Effector memory CD8-positive, alpha-beta T cell (primary cell): Measurements from ENCODE around the gene PHF2.

Experiments used
- ATAC-seq: fragments of 150-1000 bp; cut with Tn5 transposase; replicated peaks from 2 replicates; pipeline ENCODE4 v1.10.0; 2021; ENCODE audit warnings: mild to moderate bottlenecking, moderate library complexity
- DNase-seq, 3 experiments: peaks; one replicate each; pipeline ENCODE4 v3.0.0; 2021
- H3K27ac Mint-ChIP-seq, 2 donors: one replicate each; pipeline ENCODE4 v1.8.0; 2022; ENCODE audit warnings: mild to moderate bottlenecking in 2 of 2, mixed read lengths in 2 of 2, moderate library complexity in 2 of 2
- H3K27me3 Mint-ChIP-seq, 2 donors: one replicate each; pipeline ENCODE4 v1.8.0; 2022; ENCODE audit warnings: mixed read lengths in 2 of 2
- H3K36me3 Mint-ChIP-seq: one replicate; pipeline ENCODE4 v1.8.0; 2022; ENCODE audit warnings: mild to moderate bottlenecking, moderate library complexity, mixed read lengths; ENCODE audit not compliant: insufficient read depth
- H3K4me1 Mint-ChIP-seq, 2 donors: one replicate each; pipeline ENCODE4 v1.8.0; 2022; ENCODE audit warnings: low read depth in 2 of 2, mixed read lengths in 2 of 2
- H3K4me3 Mint-ChIP-seq, 2 donors: one replicate each; pipeline ENCODE4 v1.8.0; 2022; ENCODE audit warnings: mild to moderate bottlenecking in 2 of 2, mixed read lengths in 2 of 2, moderate library complexity in 2 of 2
- H3K9me3 Mint-ChIP-seq, 2 donors: one replicate each; pipeline ENCODE4 v1.8.0; 2022; ENCODE audit warnings: mixed read lengths in 2 of 2

Gene PHF2

DNA sequence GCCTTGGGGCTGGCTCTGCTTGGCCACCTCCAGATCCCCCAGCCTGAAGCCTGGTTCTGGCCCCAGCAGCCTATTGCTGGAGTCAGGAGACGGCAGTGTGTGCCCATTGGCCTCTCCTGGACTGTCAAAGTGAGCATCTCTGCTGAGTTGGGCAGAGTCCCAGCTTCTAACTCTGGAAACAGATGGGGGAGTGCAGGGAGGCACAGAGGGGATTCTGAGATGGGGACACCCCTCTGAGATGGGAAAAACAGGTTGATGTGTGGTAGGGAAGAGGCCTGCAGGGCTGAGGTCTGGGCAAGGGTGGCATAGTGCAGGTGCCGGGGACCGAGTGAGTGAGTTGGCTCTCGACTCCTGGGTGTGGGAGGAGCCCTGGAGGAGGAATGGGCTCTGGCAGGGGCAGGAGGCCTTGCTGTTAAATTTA, 27.5 kb downstream of the PHF2 start:
- H3K36me3 Mint-ChIP-seq, result peaks cover 5% of the 10 kb centered on the region
- ATAC-seq (no peak), DNase-seq (no peak)
- H3K27ac Mint-ChIP-seq, result peak overlapping the region in 1 of 2 donors; percentile 55
- H3K4me1 Mint-ChIP-seq, result peaks cover 37 to 47% of the 10 kb centered on the region in 2 donors
- H3K27me3 Mint-ChIP-seq, result no peaks in the 10 kb centered on the region
- H3K4me3 Mint-ChIP-seq, result no peak overlapping the region
- H3K9me3 Mint-ChIP-seq, result no peaks in the 10 kb centered on the region

DNA sequence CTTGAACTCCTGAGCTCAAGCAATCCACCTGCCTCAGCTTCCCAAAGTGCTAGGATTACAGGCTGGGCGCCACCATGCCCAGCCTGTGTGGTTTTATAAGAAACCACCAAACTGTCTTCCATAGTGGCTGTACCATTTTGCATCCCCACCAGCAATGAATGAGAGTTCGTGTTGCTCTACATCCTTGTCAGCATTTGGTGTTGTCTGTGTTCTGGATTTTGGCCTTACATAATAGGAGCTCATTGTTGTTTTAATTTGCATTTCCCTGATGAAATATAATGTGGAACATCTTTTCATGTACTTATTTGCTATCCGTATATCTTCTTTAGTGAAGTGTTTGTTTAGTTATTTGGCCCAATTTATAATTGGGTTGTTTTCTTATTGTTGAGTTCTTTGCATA, 29.8 kb downstream of the PHF2 start:
- no peak overlapping the region for H3K27ac Mint-ChIP-seq
- ATAC-seq (no peak), DNase-seq (no peak)
- H3K27me3 Mint-ChIP-seq, result no peaks in the 10 kb centered on the region
- peaks cover 7 to 10% of the 10 kb centered on the region in 2 donors for H3K9me3 Mint-ChIP-seq
- H3K4me1 Mint-ChIP-seq, result peaks cover 17 to 28% of the 10 kb centered on the region in 2 donors
- no peak overlapping the region for H3K4me3 Mint-ChIP-seq
- H3K36me3 Mint-ChIP-seq, result peaks cover 5% of the 10 kb centered on the region

DNA sequence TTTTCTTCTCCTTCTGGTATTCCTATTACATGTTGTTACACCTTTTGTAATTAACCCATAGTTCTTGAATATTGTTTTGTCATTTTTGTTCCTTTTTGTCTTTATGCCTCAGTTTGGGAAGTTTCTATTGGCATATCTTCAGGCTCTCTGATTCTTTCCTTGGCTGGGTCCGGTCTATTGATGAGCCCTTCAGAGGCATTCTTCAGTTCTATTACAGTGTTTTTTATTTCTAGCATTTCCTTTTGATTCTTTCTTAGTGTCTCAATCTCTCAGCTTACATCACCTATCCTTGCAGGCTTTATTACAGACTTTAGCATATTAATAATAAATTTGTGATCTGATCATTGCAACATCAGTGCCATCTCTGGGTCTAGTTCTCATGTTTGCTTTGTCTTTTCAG, 33.8 kb downstream of the PHF2 start:
- Mint-ChIP-seq H3K27me3 (no peaks in the 10 kb centered on the region), H3K4me3 (no peak overlapping the region), H3K4me1 (peaks cover 15 to 34% of the 10 kb centered on the region in 2 donors), H3K36me3 (peaks cover 2% of the 10 kb centered on the region), H3K9me3 (peaks cover 7 to 10% of the 10 kb centered on the region in 2 donors), H3K27ac (no peak overlapping the region)
- ATAC-seq (no peak), DNase-seq (no peak)

DNA sequence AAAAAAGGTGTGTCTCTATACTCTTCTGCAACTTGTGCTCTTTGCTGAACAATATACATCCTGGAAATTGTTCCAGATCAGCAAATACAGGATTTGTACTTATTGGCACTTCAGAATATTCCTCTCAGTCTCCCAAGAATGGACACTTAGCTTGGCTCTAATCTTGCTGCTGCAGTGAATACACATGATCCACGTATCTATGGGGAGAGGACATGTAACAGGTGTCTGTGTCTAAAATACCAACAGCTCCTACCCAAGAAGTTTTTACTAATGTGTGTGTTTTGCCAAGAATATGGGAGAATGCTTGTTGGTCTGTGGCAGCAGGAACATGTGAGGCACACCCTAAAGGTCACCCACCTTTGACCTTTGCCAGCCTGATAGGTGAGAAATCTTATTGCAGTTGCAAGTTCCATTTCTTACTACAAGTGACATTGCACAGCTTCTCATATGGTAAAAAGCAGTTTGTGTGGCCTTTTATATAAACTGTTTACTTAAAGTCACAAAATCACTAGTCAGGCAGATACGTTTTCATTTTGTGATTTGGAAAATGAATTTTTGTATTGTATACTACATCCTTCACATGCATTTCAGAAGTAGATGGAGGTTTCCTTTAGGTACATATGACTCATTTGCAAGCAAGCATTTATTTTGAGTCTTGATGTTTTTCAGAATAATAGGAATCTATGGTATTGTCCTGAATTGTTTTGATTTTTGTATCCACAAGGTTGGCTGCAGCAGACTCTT, 35.8 kb downstream of the PHF2 start:
- Mint-ChIP-seq H3K36me3 (no peaks in the 10 kb centered on the region), H3K9me3 (peaks cover 7 to 10% of the 10 kb centered on the region in 2 donors), H3K4me3 (no peak overlapping the region), H3K4me1 (peaks cover 11 to 23% of the 10 kb centered on the region in 2 donors), H3K27ac (peak overlapping the region in 1 of 2 donors; percentile 39), H3K27me3 (no peaks in the 10 kb centered on the region)
- ATAC-seq (no peak), DNase-seq (no peak)

DNA sequence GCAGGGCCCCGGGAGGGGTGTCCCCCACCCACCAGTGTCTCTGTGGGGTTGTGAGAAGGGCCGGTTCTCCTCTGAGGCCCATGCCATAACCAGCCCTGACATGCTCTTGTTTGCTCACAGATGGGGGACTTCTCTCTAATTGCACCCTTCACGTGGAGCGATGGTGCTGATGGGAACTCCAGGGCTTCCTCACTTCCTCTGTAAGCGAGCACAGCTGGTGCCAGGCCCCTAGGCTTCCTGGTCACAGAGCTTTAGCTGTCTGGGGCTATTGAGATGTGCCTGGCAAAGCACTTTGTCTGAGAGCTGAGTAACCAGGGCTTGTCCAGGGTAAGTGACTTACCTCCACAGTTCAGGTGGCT, 36.4 kb downstream of the PHF2 start:
- Mint-ChIP-seq H3K27ac (peak overlapping the region in 1 of 2 donors; percentile 39), H3K4me1 (peaks cover 11 to 20% of the 10 kb centered on the region in 2 donors), H3K36me3 (no peaks in the 10 kb centered on the region), H3K4me3 (no peak overlapping the region), H3K27me3 (no peaks in the 10 kb centered on the region), H3K9me3 (peaks cover 7 to 10% of the 10 kb centered on the region in 2 donors)
- ATAC-seq, result no peak
- DNase-seq, result no peak

DNA sequence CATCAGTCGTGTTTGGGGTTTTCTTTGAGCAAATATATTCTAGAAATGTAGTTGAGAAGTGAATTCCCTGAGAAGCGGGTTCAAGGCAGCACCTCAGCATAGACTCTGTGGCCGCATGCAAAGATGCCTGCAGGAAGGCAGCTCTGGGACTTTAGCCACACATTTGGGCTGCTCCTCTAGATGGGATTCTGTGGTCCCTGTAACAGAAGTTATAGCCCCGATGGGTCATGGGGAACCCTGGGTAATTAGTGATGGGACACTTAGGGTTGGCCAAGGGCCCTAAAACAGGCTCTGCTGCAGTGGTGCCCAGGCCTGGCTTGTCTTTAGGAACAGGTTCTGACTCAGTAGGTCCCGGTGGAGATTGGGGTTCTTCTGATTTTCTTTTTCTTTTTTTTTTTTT, 36.8 kb downstream of the PHF2 start:
- H3K9me3 Mint-ChIP-seq, result peaks cover 7 to 10% of the 10 kb centered on the region in 2 donors
- peaks cover 11 to 19% of the 10 kb centered on the region in 2 donors for H3K4me1 Mint-ChIP-seq
- no peak for ATAC-seq
- DNase-seq, result no peak
- no peaks in the 10 kb centered on the region for H3K27me3 Mint-ChIP-seq
- no peak overlapping the region for H3K4me3 Mint-ChIP-seq
- peak overlapping the region in 1 of 2 donors; percentile 39 for H3K27ac Mint-ChIP-seq
- H3K36me3 Mint-ChIP-seq, result no peaks in the 10 kb centered on the region

DNA sequence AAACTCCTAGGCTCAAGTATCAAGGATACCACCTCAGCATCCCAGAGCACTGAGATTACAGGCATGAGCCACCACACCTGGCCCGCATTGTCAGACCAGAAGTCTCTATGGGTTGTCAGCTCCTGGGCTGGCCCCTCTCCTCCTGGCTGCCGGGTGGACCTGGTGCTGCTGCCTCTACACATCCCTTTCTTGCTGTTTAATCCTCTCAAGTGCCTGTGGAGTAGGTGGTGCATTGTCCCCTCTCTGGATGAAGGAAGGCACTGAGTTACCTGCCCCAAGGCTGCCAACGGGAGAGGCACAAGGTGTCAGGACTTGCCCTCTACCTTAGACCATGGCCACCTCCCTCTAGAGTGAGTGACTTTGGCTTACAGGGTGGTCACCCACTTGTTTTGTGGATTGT, 37.4 kb downstream of the PHF2 start:
- no peak for DNase-seq
- Mint-ChIP-seq H3K27me3 (no peaks in the 10 kb centered on the region), H3K36me3 (no peaks in the 10 kb centered on the region), H3K9me3 (peaks cover 7 to 10% of the 10 kb centered on the region in 2 donors), H3K4me3 (no peak overlapping the region), H3K4me1 (peaks cover 14 to 23% of the 10 kb centered on the region in 2 donors), H3K27ac (no peak overlapping the region)
- no peak for ATAC-seq

DNA sequence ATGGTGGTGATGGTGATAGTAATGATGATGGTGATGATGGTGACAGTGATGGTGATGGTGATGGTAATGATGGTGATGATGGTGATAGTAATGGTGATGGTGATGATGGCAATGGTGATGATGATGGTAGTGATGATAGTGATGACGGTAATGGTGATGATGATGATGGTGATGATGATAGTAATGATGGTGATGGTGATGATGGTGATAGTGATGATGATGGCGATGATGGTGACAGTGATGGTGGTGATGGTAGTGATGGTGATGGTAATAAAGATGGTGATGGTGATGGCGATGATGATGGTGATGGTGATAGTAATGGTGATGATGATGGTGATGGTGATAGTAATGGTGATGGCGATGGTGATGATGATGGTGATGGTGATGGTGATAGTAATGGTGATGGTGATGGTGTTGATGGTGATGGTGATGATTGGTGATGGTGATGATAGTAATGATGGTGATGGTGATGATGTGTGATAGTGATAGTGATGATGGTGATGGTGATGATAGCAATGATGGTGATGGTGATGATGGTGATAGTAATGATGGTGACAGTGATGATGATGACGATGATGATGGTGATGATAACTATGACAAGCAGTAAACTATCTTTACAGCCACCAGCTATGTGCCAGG, 38.6 kb downstream of the PHF2 start:
- Mint-ChIP-seq H3K36me3 (no peaks in the 10 kb centered on the region), H3K9me3 (peaks cover 4 to 5% of the 10 kb centered on the region in 2 donors), H3K4me3 (no peak overlapping the region), H3K27me3 (no peaks in the 10 kb centered on the region), H3K27ac (no peak overlapping the region), H3K4me1 (peaks cover 16 to 25% of the 10 kb centered on the region in 2 donors)
- ATAC-seq (no peak), DNase-seq (no peak)

DNA sequence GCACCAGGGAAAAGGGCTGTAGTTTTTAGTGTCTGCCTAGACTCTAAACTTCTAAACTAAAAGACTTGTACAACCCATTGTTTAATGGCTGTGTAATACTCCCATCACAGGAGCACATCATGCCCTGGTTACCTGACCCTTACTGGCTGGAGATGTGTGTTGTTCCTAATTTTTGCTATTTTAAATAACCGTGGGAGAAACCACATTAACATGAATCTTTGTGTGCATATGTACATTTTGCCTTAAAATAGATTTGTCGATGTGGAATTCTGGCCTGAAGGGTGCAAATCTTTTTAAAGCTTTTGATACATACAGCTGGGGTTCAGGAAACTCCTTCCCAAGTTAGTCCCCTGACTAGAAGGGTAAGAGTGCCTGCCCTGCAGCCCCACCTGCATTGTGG, 39.7 kb downstream of the PHF2 start:
- Mint-ChIP-seq H3K4me3 (no peak overlapping the region), H3K36me3 (no peaks in the 10 kb centered on the region), H3K9me3 (no peaks in the 10 kb centered on the region), H3K27ac (no peak overlapping the region), H3K27me3 (no peaks in the 10 kb centered on the region), H3K4me1 (peaks cover 16 to 21% of the 10 kb centered on the region in 2 donors)
- ATAC-seq (no peak), DNase-seq (no peak)

DNA sequence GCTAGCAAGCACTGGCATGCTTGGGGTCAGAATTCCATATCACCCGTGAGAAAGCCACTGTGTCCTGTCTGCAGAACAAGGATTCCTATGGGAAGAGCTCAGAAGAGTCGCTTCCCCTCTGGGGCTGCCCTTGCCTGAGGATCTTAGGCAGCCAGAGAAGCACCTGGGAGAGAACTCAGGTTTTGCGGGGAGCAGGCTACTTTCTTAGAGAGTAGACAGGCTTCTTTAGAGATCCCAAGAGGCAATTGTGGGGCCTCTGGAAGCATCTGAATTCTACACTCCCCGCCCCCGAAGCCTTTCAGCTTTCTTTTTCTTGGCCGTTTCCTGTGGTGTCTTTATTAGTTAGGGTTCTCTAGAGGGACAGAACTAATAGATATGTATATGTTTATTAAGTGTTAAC, 40.9 kb downstream of the PHF2 start:
- no peaks in the 10 kb centered on the region for H3K9me3 Mint-ChIP-seq
- no peaks in the 10 kb centered on the region for H3K27me3 Mint-ChIP-seq
- H3K4me3 Mint-ChIP-seq, result no peak overlapping the region
- H3K36me3 Mint-ChIP-seq, result no peaks in the 10 kb centered on the region
- ATAC-seq (no peak), DNase-seq (no peak)
- no peak overlapping the region for H3K27ac Mint-ChIP-seq
- H3K4me1 Mint-ChIP-seq, result peaks cover 12 to 15% of the 10 kb centered on the region in 2 donors

DNA sequence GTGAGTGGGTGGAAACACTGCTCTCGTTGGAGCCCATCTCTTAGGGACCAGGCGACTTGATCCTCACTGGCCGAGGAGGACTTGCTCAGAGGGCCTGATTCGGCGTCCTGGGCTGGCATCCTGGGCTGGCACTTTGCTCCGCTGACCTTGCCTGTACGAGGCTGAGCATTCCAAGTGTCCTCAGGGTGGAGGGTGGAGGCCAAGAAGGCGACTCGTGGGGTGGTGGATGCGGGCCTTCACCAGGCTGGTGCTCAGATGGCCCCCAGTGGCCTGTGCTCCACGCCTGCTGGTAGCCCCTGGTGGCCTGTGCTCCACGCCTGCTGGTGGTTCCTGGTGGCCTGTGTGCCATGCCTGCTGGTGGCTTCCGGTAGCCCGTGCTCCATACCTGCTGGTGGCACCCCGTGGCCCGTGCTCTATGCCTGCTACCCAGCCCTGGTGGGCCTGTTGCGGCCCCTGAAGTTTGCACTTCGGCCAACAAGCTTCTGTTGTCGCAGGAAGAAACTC, 42.9 kb downstream of the PHF2 start:
- DNase-seq (no peak), ATAC-seq (no peak)
- Mint-ChIP-seq H3K9me3 (no peaks in the 10 kb centered on the region), H3K27ac (no peak overlapping the region), H3K4me1 (peaks cover 15% of the 10 kb centered on the region in 2 donors), H3K4me3 (no peak overlapping the region), H3K27me3 (no peaks in the 10 kb centered on the region), H3K36me3 (no peaks in the 10 kb centered on the region)

DNA sequence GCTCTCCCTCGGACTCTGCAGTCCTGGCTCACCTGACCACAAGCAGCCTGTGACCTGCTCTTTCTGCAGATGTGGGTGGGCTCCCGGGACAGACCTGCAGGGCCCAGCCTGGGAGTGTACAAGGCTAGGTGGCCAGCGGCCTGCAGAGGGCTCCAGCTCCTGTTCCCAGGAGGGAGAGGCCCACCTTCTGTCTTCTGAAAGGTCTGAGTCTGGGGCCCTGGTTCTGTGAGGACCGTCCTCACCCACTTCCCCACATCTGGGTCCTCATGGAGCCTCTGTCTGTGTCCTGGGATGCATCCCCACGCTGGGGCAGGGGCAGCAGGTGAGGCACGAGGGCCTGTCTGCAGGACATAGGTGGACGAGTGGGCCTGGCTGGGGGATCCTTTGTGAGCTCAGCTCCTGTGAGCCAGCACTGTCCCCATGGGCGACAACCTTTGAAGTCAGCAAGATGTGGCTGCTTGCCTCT, 43.7 kb downstream of the PHF2 start:
- DNase-seq (no peak), ATAC-seq (no peak)
- no peaks in the 10 kb centered on the region for H3K9me3 Mint-ChIP-seq
- peaks cover 15% of the 10 kb centered on the region in 2 donors for H3K4me1 Mint-ChIP-seq
- no peak overlapping the region for H3K27ac Mint-ChIP-seq
- H3K4me3 Mint-ChIP-seq, result no peak overlapping the region
- H3K36me3 Mint-ChIP-seq, result no peaks in the 10 kb centered on the region
- no peaks in the 10 kb centered on the region for H3K27me3 Mint-ChIP-seq

DNA sequence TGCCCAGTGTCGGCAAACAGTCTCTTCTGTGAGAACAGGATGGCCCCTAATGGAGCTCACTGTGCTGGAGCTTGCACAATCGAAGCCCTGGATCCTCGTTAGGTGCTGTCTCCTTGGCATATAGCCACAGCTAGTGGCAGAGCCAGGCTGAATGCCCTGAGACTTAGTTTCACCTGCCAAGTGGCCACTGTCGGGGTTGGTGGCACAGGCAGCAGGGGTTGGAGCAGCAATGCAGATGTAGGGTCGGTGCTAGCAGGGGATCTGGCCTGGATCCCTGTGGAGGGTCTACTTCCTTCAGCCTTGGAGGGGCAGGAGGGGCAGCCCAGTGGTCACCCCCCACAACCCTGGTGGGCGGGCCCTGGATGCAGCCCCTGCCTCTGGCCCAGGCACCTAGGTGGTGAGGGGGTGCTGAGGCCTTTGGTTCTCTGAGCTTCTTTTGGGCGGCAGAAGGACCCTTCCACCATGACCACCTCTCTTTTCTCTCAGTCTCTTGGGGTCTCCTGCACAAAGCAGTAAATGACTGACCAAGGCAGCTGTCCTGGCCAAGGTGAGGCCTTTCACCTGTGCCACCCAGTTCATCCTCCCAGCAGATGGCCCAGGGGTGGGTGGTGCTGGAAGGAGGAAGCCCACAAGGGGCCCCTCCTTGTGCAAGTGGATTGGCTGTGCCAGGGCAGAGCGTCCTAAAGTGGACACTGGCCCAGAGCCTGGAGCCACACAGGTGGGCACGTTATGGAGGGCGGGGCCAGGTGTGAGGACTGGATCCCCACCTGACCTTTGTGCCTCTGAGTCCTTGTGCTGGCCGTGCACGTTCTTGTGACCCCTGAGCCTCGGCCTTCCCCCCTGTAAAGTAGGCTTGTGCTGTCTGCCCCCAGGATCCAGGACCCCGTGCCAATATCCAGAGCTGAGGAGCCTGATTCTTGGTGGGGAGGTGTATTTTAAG, 44.8 kb downstream of the PHF2 start:
- Mint-ChIP-seq H3K27ac (no peak overlapping the region), H3K9me3 (no peaks in the 10 kb centered on the region), H3K4me3 (no peak overlapping the region), H3K27me3 (no peaks in the 10 kb centered on the region), H3K36me3 (no peaks in the 10 kb centered on the region), H3K4me1 (peaks cover 13 to 15% of the 10 kb centered on the region in 2 donors)
- ATAC-seq, result no peak
- DNase-seq, result no peak
